Measurements from ENCODE around the gene C3orf52.

DNA sequence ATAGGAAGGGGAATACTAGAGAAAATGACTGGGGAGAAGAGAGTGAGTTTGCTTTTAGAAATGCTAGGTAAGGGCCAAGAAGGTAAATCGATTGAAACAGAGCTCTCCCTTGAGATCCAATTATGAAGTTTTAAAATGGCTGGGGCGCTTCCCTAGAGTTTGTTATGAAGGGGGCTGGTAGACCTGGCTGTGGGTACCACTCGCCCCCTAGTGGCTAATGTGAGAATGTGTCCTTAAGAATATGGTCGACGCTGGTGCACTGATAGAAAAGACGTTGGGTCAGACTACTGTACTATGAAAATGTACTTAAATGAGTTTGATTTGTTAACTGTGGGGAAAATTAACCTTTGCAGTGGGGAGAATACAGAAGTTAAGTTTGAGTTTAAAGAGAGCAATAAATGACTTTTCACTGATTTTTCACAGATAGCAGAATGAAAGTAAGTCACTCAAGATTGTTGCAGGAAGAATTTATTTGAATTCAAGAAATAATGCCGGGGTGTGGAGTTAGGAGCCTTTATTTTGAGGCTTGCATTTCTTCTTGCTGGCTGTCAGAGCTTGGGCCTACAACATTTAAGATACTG is 42.5 kb upstream of the C3orf52 start:
- TF ChIP-seq, protein P1, sequence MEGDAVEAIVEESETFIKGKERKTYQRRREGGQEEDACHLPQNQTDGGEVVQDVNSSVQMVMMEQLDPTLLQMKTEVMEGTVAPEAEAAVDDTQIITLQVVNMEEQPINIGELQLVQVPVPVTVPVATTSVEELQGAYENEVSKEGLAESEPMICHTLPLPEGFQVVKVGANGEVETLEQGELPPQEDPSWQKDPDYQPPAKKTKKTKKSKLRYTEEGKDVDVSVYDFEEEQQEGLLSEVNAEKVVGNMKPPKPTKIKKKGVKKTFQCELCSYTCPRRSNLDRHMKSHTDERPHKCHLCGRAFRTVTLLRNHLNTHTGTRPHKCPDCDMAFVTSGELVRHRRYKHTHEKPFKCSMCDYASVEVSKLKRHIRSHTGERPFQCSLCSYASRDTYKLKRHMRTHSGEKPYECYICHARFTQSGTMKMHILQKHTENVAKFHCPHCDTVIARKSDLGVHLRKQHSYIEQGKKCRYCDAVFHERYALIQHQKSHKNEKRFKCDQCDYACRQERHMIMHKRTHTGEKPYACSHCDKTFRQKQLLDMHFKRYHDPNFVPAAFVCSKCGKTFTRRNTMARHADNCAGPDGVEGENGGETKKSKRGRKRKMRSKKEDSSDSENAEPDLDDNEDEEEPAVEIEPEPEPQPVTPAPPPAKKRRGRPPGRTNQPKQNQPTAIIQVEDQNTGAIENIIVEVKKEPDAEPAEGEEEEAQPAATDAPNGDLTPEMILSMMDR (IDR thresholded peaks at IDR 0.05): peak; percentile 97
- no peak for TF ChIP-seq POLR2AphosphoS5 (IDR thresholded peaks at IDR 0.05; ENCODE audit: low read depth, low read length)

Measured in Panc1 (cell line).